Activated CD4-positive, CD25-positive, alpha-beta regulatory T cell (primary cell): ENCODE measurements around the gene GNG11.

Experiments used
- DNase-seq, 4 experiments: peaks; one replicate each; lab custom pipeline; 2025; lab: John Stamatoyannopoulos, UW

Gene GNG11

DNA sequence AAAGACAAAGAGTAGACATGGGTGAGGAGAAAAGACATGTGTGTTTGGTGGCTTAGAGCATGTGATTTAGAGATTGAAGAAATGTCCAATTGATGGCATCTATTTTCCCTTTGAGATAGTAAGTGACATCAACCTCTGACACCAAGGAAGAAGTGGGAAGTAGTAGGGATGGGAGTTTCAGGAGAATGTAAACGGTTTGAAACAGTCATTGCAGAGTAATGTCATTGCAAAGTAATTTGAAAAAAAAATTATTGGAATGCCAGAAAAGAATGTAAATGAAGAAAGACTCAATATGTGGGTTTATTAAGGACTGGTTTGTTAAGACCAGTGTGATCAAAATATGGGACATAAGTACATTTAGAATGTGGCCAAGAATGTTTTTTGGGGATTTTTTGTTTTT, 26.6 kb downstream of the GNG11 start:
- no peak for DNase-seq

DNA sequence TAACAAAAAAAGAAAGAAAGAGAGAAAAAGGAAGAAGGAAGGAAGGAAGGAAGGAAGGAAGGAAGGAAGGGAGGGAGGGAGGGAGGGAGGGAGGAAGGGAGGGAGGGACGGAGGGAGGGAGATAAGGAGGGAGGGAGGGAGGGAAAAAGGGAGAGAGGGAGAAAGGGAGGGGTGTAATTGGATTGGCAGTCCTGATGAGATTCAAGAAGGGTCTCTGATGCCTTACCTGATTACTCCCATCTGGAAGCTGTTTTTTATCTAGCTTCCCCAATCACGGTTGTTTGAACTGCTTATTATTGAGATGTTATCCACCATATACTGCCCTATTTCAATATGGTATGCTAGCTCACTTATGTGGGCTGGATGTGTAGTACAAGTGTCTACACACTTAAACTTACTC, 27.3 kb downstream of the GNG11 start:
- DNase-seq = no peak

DNA sequence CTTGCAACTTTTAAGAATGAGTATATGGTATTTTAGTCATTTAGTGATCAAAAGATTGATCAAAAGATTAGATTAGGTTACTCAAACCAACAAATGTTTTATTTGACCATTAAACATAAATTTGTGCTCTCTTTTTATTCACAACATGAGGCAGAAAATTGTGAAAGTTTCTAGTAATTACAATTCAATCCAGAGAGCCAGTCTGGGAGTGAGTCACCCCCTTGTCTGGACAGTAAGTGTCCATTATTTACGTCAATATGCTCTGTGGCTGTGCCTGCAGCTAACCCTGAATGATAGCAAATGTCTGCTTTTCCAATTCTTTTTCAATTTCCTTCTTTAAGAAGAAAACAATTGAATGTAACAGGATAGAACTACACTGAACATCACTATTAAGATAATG, 27.9 kb downstream of the GNG11 start:
- no peak for DNase-seq

GRCh38 chr7:93955304-93955703, 33.8 kb downstream of the GNG11 start:
- DNase-seq = no peak

- DNase-seq = no peak
Observed at GRCh38 chr7:93957767-93958166, 36.2 kb downstream of the GNG11 start.

DNA sequence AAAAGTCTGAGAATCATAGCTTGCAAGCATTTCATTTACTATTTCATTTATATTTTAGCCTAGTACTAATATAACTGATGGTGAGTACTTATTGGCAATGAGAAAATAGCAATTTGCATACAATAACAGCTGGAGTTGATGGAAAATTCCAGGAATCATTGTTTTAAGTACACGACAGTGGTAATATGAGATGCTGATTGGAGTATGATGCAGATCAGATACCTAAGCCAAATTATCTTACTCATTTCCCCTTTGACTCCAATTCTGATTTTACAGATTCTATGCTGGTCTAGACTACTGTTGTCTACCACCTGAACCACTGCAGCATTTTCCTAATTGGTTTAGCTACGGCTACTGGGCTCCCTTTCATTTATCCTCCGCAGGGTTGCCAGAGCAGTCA, 36.7 kb downstream of the GNG11 start:
- no peak for DNase-seq

GRCh38 chr7:93958651-93959050, 37.1 kb downstream of the GNG11 start:
- no peak for DNase-seq

- no peak for DNase-seq
Observed at GRCh38 chr7:93960986-93961385, 39.5 kb downstream of the GNG11 start.

DNA sequence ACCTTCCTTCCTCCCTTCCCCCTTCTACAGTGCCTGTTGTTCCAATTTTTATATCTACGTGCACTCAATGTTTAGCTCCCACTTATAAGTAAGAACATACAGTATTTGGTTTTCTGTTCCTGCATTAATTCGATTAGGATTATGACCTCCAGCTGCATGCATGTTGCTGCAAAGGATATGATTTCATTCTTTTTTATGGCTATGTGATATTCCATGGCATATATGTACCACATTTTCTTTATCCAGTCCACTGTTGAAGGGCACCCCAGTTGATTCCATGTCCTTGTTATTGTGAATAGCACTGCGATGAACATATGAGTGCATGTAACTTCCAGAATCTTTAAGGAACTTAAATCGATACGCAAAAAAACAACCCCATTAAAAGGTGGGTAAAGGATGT, 42.7 kb downstream of the GNG11 start:
- DNase-seq = no peak

DNA sequence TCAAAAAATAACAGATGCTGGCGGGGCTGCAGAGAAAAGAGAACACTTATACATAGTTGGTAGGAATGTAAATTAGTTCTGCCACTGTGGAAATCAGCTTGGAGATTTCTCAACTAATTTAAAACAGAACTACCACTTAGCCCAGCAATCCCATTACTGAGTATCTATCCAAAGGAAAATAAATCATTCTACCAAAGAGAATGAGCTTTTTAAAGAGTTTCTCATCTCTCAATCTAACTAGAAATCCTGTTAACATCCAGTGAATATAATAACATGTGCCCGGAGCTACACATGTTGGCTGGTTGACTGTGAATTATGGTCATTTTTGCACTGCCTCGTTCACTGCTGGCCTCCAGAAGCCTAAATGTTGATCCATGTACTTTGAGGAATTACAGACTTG, 43.3 kb downstream of the GNG11 start:
- no peak for DNase-seq

- no peak for DNase-seq
Observed at GRCh38 chr7:93968911-93969620, 47.5 kb downstream of the GNG11 start.

DNA sequence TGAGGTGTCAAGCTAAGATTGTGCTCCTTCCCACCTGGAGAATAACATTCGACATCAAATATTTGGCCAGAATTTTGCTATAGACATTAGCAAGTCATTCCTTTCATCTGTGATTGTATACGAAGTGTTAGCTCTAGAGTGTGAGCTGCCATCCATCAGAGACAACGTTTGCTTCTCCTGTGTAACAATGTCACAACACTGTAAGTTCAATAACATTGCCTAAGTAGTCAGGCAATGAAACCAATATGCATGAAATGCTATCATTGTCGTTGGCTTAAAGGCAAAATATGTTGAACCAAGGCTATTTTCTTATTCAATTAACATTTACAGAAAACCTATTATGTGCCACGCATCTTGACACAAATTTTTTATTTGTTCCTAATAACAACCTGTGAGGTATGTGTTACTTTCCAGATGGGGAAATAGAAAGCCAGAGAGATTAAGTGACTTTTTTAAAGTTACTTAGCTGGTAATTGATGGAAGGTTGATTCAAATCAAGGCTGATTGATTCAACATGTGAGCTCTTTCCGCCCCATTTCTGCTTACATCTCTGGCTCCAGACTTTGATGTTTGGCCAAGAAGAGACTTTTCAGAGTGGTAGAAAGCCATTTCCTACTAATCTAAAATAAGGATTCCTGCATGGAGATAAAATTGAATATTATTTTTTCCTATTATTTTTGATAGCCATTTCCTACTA, 50.6 kb downstream of the GNG11 start:
- no peak for DNase-seq

GRCh38 chr7:93973134-93973533, 51.6 kb downstream of the GNG11 start:
- DNase-seq = no peak

GRCh38 chr7:93977211-93977950, 55.8 kb downstream of the GNG11 start:
- DNase-seq = no peak
